Ureter (tissue), 1 donor: ENCODE results near the gene ZAP70. TPM values are rescaled to one million over a fixed set of nuclear protein-coding genes. Genes with fewer than 3 reads are reported as not detected.

ENCODE experiments used
- DNase-seq: peaks from one replicate; pipeline ENCODE4 v3.0.0-alpha.2; 2020; ENCODE audit warnings: low spot score
- total RNA-seq: library from RNA; stranded (reverse); gene quantifications from one replicate; pipeline ENCODE4 v1.2.4, GENCODE V29; 2023
- donor health status: DM: yes; HTN: yes; CAD: no.

ZAP70 gene
- total RNA-seq, 1 donor from 2014 or later = 5.2 TPM

- no peak for DNase-seq
Measured at GRCh38 chr2:97716695-97717612, 3.6 kb downstream of the ZAP70 start.

GRCh38 chr2:97717613-97717995 is 4.2 kb downstream of the ZAP70 start:
- no peak for DNase-seq

- DNase-seq = no peak
Measured at GRCh38 chr2:97718051-97718882, 4.9 kb downstream of the ZAP70 start.

- DNase-seq = no peak
Measured at GRCh38 chr2:97718942-97719341, 5.6 kb downstream of the ZAP70 start.

- DNase-seq = no peak
Measured at GRCh38 chr2:97719362-97720155, 6.2 kb downstream of the ZAP70 start.

- no peak for DNase-seq
Measured at GRCh38 chr2:97720746-97721145, 7.4 kb downstream of the ZAP70 start.

GRCh38 chr2:97722227-97722626 is 8.9 kb downstream of the ZAP70 start:
- DNase-seq = no peak

- DNase-seq = no peak
Measured at GRCh38 chr2:97723156-97724072, 10.0 kb downstream of the ZAP70 start.

- DNase-seq = no peak
Measured at GRCh38 chr2:97724073-97724410, 10.7 kb downstream of the ZAP70 start.

GRCh38 chr2:97724501-97724900 is 11.1 kb downstream of the ZAP70 start:
- no peak for DNase-seq

- no peak for DNase-seq
Measured at GRCh38 chr2:97724946-97725688, 11.7 kb downstream of the ZAP70 start.

GRCh38 chr2:97726261-97727064 is 13.1 kb downstream of the ZAP70 start:
- DNase-seq = no peak

GRCh38 chr2:97727296-97727695 is 13.9 kb downstream of the ZAP70 start:
- DNase-seq = no peak

- no peak for DNase-seq
Measured at GRCh38 chr2:97728091-97728731, 14.8 kb downstream of the ZAP70 start.

GRCh38 chr2:97730245-97730644 is 16.9 kb downstream of the ZAP70 start:
- no peak for DNase-seq

- DNase-seq = no peak
Measured at GRCh38 chr2:97731274-97732020, 18.1 kb downstream of the ZAP70 start.

- no peak for DNase-seq
Measured at GRCh38 chr2:97732436-97733340, 19.3 kb downstream of the ZAP70 start.
